H9 (cell line): Measurements from ENCODE around the gene IMPACT. TPM values are rescaled to one million over a fixed set of nuclear protein-coding genes. Genes with fewer than 3 reads are reported as not detected.

ENCODE experiments used
- DNase-seq: peaks from one replicate; pipeline ENCODE4 v3.0.0-alpha.2; 2017
- H2AFZ ChIP-seq: one replicate; pipeline ENCODE4 v1.6.1; 2013; ENCODE audit warnings: mild to moderate bottlenecking, low read length, control low read depth, moderate library complexity
- H2AK5ac ChIP-seq: 2 replicates; pipeline ENCODE4 v1.6.1; 2013; ENCODE audit warnings: low read length, control low read depth, mixed read lengths; ENCODE audit not compliant: insufficient read length
- H2BK120ac ChIP-seq: one replicate; pipeline ENCODE4 v1.6.1; 2013; ENCODE audit warnings: low read depth, mild to moderate bottlenecking, low read length, control low read depth, inconsistent platforms; ENCODE audit not compliant: poor library complexity, severe bottlenecking
- H2BK12ac ChIP-seq: 2 replicates; pipeline ENCODE4 v1.6.1; 2013; ENCODE audit warnings: low read length, control low read depth, mixed read lengths, low read depth; ENCODE audit not compliant: insufficient read length
- H2BK15ac ChIP-seq: 2 replicates; pipeline ENCODE4 v1.6.1; 2013; ENCODE audit warnings: low read depth, low read length, control low read depth
- H2BK20ac ChIP-seq: one replicate; pipeline ENCODE4 v1.6.1; 2013; ENCODE audit warnings: low read depth, mild to moderate bottlenecking, low read length, control low read depth, inconsistent platforms; ENCODE audit not compliant: poor library complexity, severe bottlenecking
- H2BK5ac ChIP-seq: 2 replicates; pipeline ENCODE4 v1.6.1; 2013; ENCODE audit warnings: low read length, control low read depth, mixed read lengths; ENCODE audit not compliant: insufficient read length
- H3K14ac ChIP-seq: 2 replicates; pipeline ENCODE4 v1.6.1; 2013; ENCODE audit warnings: low read length, control low read depth; ENCODE audit not compliant: insufficient read depth
- H3K18ac ChIP-seq: 2 replicates; pipeline ENCODE4 v1.6.1; 2013; ENCODE audit warnings: low read depth, mild to moderate bottlenecking, mixed read lengths, low read length, control low read depth; ENCODE audit not compliant: insufficient read length
- H3K23ac ChIP-seq: 2 replicates; pipeline ENCODE4 v1.6.1; 2013; ENCODE audit warnings: low read length, control low read depth, mixed read lengths, low read depth; ENCODE audit not compliant: insufficient read length
- H3K23me2 ChIP-seq: 2 replicates; pipeline ENCODE4 v1.6.1; 2013; ENCODE audit warnings: low read depth, mild to moderate bottlenecking, mixed read lengths, low read length, control low read depth; ENCODE audit not compliant: insufficient read length, poor library complexity, severe bottlenecking
- H3K27ac ChIP-seq: 2 replicates; pipeline ENCODE4 v1.5.1; 2013; ENCODE audit warnings: low read length, control low read depth, mixed read lengths, low read depth; ENCODE audit not compliant: insufficient read length
- H3K27me3 ChIP-seq: 2 replicates; pipeline ENCODE4 v1.6.1; 2013; ENCODE audit warnings: low read length, control low read depth, inconsistent platforms; ENCODE audit not compliant: insufficient read depth
- H3K4ac ChIP-seq: 2 replicates; pipeline ENCODE4 v1.6.1; 2013; ENCODE audit warnings: low read depth, mild to moderate bottlenecking, control low read depth, inconsistent platforms, low read length, moderate library complexity
- H3K4me1 ChIP-seq: 2 replicates; pipeline ENCODE4 v1.6.1; 2013; ENCODE audit warnings: low read length, control low read depth, inconsistent platforms; ENCODE audit not compliant: insufficient read depth
- H3K4me2 ChIP-seq: 2 replicates; pipeline ENCODE4 v1.6.1; 2013; ENCODE audit warnings: low read length, control low read depth, mixed read lengths; ENCODE audit not compliant: insufficient read length, insufficient read depth
- H3K56ac ChIP-seq: 2 replicates; pipeline ENCODE4 v1.6.1; 2013; ENCODE audit warnings: low read depth, mild to moderate bottlenecking, mixed read lengths, low read length, control low read depth; ENCODE audit not compliant: insufficient read length
- H3K79me1 ChIP-seq: 2 replicates; pipeline ENCODE4 v1.6.1; 2013; ENCODE audit warnings: low read depth, mild to moderate bottlenecking, moderate library complexity, low read length, control low read depth, inconsistent platforms; ENCODE audit not compliant: insufficient read depth, poor library complexity, severe bottlenecking
- H3K79me2 ChIP-seq: 2 replicates; pipeline ENCODE4 v1.6.1; 2013; ENCODE audit warnings: low read length, control low read depth, inconsistent platforms; ENCODE audit not compliant: insufficient read depth
- H3K9ac ChIP-seq: 2 replicates; pipeline ENCODE4 v1.6.1; 2013; ENCODE audit warnings: low read length, control low read depth, mixed read lengths; ENCODE audit not compliant: insufficient read length; ENCODE audit errors: extremely low read depth
- H3K9me3 ChIP-seq: one replicate; pipeline ENCODE4 v1.6.1; 2013; ENCODE audit warnings: low read depth, low read length, inconsistent platforms; ENCODE audit not compliant: control insufficient read depth
- H3T11ph ChIP-seq: one replicate; pipeline ENCODE4 v1.6.1; 2013; ENCODE audit warnings: mild to moderate bottlenecking, low read length, control low read depth, inconsistent platforms
- H4K20me1 ChIP-seq: one replicate; pipeline ENCODE4 v1.6.1; 2013; ENCODE audit not compliant: control insufficient read depth, insufficient read length, insufficient read depth
- H4K5ac ChIP-seq: 2 replicates; pipeline ENCODE4 v1.6.1; 2013; ENCODE audit warnings: low read depth, mild to moderate bottlenecking, mixed read lengths, low read length, control low read depth; ENCODE audit not compliant: insufficient read length
- H4K8ac ChIP-seq: replicated peaks from 2 replicates; pipeline ENCODE4 v1.6.1; 2013; ENCODE audit warnings: low read length, control low read depth, mixed read lengths, low read depth; ENCODE audit not compliant: insufficient read length
- H4K91ac ChIP-seq: 2 replicates; pipeline ENCODE4 v1.6.1; 2013; ENCODE audit warnings: low read depth, mild to moderate bottlenecking, moderate library complexity, mixed read lengths, low read length, control low read depth; ENCODE audit not compliant: insufficient read length
- H3K27ac Mint-ChIP-seq, 3 experiments: 2 replicates in 2 of 3; 3 replicates in 1 of 3; pipeline ENCODE4 v1.8.0; 2020 to 2021; ENCODE audit warnings: mixed read lengths in 3 of 3, mild to moderate bottlenecking in 1 of 3, moderate library complexity in 1 of 3
- H3K27me3 Mint-ChIP-seq: 2 replicates; pipeline ENCODE4 v1.8.0; 2021; ENCODE audit warnings: low read depth, mild to moderate bottlenecking, moderate library complexity, mixed read lengths
- H3K36me3 Mint-ChIP-seq, 3 experiments: 2 replicates in 2 of 3; 3 replicates in 1 of 3; pipeline ENCODE4 v1.8.0; 2020 to 2021; ENCODE audit warnings: low read depth in 3 of 3, mixed read lengths in 3 of 3; ENCODE audit not compliant: insufficient read depth in 1 of 3
- H3K4me1 Mint-ChIP-seq, 2 experiments: 2 replicates each; pipeline ENCODE4 v1.8.0; 2020; ENCODE audit warnings: mixed read lengths in 2 of 2
- H3K4me3 Mint-ChIP-seq, 2 experiments: 2 replicates in 1 of 2; 3 replicates in 1 of 2; pipeline ENCODE4 v1.8.0; 2020 to 2021; ENCODE audit warnings: mild to moderate bottlenecking in 2 of 2, mixed read lengths in 2 of 2, moderate library complexity in 1 of 2
- H3K9me3 Mint-ChIP-seq, 2 experiments: 2 replicates in 1 of 2; 3 replicates in 1 of 2; pipeline ENCODE4 v1.8.0; 2020; ENCODE audit warnings: mild to moderate bottlenecking in 2 of 2, mixed read lengths in 2 of 2, moderate library complexity in 1 of 2
- CTCF ChIP-seq: fragments of 200-600 bp; sonication (generic); conservative IDR thresholded peaks from 3 replicates; pipeline ENCODE4 v1.8.0; 2021; ENCODE audit warnings: antibody characterized with exemption, mild to moderate bottlenecking
- WGBS: extraction: QIAGEN DNeasy Blood & Tissue Kit; methylation state at CpG from one replicate; pipeline ENCODE4 v1.1.7; 2013; ENCODE audit warnings: missing lambda C conversion rate, low lambda C conversion rate, mixed read lengths; ENCODE audit not compliant: insufficient read length; ENCODE audit errors: extremely low coverage; 5-methylcytosine and 5-hydroxymethylcytosine counted together
- total RNA-seq: library from RNA; stranded (reverse); gene quantifications from 2 replicates; pipeline ENCODE4 v1.2.1, GENCODE V29; 2021

Gene IMPACT
- total RNA-seq, 1 experiment from 2014 or later, result 41.9 TPM

- H2AFZ ChIP-seq, result no peak overlapping the region
- H3K36me3 Mint-ChIP-seq, result peaks cover 4 to 19% (median 10%) of the 10 kb centered on the region in 3 experiments; a peak in 6 of 7 replicates
- no peak for TF ChIP-seq CTCF
Measured at GRCh38 chr18:24456549-24456948, 30.1 kb downstream of the IMPACT start.

More at GRCh38 chr18:24456549-24456948, 30.1 kb downstream of the IMPACT start:
- no peak overlapping the region for H2BK15ac ChIP-seq
- no peak overlapping the region for H2BK20ac ChIP-seq
- H2BK12ac ChIP-seq, result no peak overlapping the region
- H3K27me3 Mint-ChIP-seq, result no peaks in the 10 kb centered on the region
- no peaks in the 10 kb centered on the region for H3K4me1 Mint-ChIP-seq
- no peak overlapping the region for H4K8ac ChIP-seq
- no peaks in the 10 kb centered on the region for H3K79me1 ChIP-seq
- no peak overlapping the region for H3T11ph ChIP-seq
- no peak overlapping the region for H2BK5ac ChIP-seq
- no peak overlapping the region for H3K4me2 ChIP-seq
- H3K9ac ChIP-seq, result no peak overlapping the region
- no peaks in the 10 kb centered on the region for H3K79me2 ChIP-seq
- H3K9me3 Mint-ChIP-seq, result peaks cover 3 to 5% of the 10 kb centered on the region in 2 experiments; a peak in 3 of 5 replicates
- no peak for DNase-seq
- no peak overlapping the region for H3K14ac ChIP-seq
- no peak overlapping the region for H3K27ac Mint-ChIP-seq
- no peak overlapping the region for H3K4me3 Mint-ChIP-seq
- H4K91ac ChIP-seq, result no peak overlapping the region
- no peaks in the 10 kb centered on the region for H4K20me1 ChIP-seq
- no peak overlapping the region for H3K27ac ChIP-seq
- no peak overlapping the region for H3K23ac ChIP-seq
- no peak overlapping the region for H3K56ac ChIP-seq
- no peak overlapping the region for H2BK120ac ChIP-seq
- H4K5ac ChIP-seq, result no peak overlapping the region
- no peak overlapping the region for H3K18ac ChIP-seq
- no peaks in the 10 kb centered on the region for H3K4me1 ChIP-seq
- H3K27me3 ChIP-seq, result no peaks in the 10 kb centered on the region
- no peaks in the 10 kb centered on the region for H3K9me3 ChIP-seq
- no CpG with 5 or more reads among the region's 4 CpGs for WGBS
- H2AK5ac ChIP-seq, result no peak overlapping the region
- no peaks in the 10 kb centered on the region for H3K23me2 ChIP-seq
- H3K4ac ChIP-seq, result no peak overlapping the region
